ENCODE data around the gene ACOT7.

DNA sequence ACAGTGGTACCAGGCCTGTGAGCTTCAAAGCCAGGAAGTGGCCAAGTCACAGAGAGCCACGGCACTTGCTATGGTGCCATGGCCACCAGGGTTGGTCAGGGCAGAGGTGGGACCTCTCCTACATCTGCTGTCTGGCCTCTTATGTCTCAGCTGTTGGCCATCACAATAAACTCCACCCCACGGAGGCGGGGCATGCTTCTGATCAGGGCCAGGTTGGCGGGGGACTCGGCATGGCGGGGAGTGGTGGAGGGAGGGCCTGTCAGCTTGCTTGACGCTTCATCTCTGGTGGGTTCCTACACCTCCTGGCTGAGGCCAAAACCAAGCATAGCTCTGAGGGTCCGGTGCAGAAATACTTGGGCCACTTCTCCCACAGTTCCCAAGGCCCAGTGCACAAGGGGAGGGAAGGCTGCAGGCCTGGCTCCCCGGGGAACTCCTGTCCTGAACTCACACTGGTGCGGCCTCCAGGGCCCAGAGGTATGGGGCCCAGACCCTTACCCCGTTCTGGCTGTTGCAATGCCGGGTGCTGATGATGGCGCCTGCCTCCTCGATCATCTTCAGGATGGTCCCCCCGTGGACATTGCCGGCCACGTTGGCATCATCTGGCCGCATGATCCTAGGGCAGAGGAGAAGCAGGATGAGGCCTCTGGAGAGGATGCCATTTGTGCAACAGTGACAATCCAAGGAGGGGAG is 44.2 kb downstream of the ACOT7 start:
- TF ChIP-seq, protein P1, sequence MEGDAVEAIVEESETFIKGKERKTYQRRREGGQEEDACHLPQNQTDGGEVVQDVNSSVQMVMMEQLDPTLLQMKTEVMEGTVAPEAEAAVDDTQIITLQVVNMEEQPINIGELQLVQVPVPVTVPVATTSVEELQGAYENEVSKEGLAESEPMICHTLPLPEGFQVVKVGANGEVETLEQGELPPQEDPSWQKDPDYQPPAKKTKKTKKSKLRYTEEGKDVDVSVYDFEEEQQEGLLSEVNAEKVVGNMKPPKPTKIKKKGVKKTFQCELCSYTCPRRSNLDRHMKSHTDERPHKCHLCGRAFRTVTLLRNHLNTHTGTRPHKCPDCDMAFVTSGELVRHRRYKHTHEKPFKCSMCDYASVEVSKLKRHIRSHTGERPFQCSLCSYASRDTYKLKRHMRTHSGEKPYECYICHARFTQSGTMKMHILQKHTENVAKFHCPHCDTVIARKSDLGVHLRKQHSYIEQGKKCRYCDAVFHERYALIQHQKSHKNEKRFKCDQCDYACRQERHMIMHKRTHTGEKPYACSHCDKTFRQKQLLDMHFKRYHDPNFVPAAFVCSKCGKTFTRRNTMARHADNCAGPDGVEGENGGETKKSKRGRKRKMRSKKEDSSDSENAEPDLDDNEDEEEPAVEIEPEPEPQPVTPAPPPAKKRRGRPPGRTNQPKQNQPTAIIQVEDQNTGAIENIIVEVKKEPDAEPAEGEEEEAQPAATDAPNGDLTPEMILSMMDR (conservative IDR thresholded peaks at IDR 0.05) = no peak
- no peak for TF ChIP-seq EZH2 (IDR thresholded peaks at IDR 0.05; ENCODE audit: low read depth)
